ENCODE measurements around the gene WIPF2. TPM values are rescaled to one million over a fixed set of nuclear protein-coding genes. Genes with fewer than 3 reads are reported as not detected.

WIPF2 gene
- total RNA-seq, 1 donor from 2014 or later = 25.4 TPM

DNA sequence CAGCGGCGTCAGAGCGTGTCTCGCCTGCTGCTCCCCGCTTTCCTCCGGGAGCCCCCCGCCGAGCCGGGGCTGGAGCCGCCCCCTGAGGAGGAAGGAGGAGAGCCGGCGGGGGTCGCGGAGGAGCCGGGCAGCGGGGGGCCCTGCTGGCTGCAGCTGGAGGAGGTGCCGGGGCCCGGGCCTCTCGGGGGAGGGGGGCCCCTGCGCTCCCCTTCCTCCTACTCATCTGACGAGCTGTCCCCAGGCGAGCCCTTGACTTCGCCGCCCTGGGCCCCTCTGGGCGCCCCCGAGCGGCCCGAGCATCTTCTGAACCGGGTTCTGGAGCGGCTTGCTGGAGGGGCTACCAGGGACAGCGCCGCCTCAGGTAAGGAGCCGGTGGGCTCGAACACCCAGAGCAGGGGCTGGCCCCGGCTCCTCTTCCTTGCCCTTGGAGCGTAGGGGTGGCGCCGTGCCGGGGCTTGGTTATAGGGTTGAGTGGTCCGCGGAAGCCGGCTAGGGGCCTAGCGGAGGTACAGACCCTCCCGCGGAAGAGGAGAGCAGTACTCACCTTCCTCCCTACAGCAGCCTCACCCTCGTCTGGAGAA is 41.0 kb upstream of the WIPF2 start:
- Mint-ChIP-seq H3K27ac (ENCODE audit: unreplicated experiment) (no peak overlapping the region), H3K4me3 (ENCODE audit: unreplicated experiment) (peak overlapping the region; percentile 67), H3K9me3 (ENCODE audit: unreplicated experiment) (peaks cover 2% of the 10 kb centered on the region), H3K36me3 (ENCODE audit: unreplicated experiment) (no peaks in the 10 kb centered on the region), H3K4me1 (ENCODE audit: low read depth, unreplicated experiment) (peaks cover 1% of the 10 kb centered on the region), H3K27me3 (ENCODE audit: unreplicated experiment) (peaks cover 6% of the 10 kb centered on the region)
- DNase-seq = peak; percentile 39
- TF ChIP-seq, protein P1, sequence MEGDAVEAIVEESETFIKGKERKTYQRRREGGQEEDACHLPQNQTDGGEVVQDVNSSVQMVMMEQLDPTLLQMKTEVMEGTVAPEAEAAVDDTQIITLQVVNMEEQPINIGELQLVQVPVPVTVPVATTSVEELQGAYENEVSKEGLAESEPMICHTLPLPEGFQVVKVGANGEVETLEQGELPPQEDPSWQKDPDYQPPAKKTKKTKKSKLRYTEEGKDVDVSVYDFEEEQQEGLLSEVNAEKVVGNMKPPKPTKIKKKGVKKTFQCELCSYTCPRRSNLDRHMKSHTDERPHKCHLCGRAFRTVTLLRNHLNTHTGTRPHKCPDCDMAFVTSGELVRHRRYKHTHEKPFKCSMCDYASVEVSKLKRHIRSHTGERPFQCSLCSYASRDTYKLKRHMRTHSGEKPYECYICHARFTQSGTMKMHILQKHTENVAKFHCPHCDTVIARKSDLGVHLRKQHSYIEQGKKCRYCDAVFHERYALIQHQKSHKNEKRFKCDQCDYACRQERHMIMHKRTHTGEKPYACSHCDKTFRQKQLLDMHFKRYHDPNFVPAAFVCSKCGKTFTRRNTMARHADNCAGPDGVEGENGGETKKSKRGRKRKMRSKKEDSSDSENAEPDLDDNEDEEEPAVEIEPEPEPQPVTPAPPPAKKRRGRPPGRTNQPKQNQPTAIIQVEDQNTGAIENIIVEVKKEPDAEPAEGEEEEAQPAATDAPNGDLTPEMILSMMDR (IDR thresholded peaks at IDR 0.05; ENCODE audit: partially characterized antibody, unreplicated experiment) = no peak

- Mint-ChIP-seq H3K4me1 (ENCODE audit: low read depth, unreplicated experiment) (peaks cover 1% of the 10 kb centered on the region), H3K27ac (ENCODE audit: unreplicated experiment) (no peak overlapping the region), H3K4me3 (ENCODE audit: unreplicated experiment) (peak overlapping the region; percentile 67), H3K36me3 (ENCODE audit: unreplicated experiment) (no peaks in the 10 kb centered on the region), H3K9me3 (ENCODE audit: unreplicated experiment) (peaks cover 2% of the 10 kb centered on the region), H3K27me3 (ENCODE audit: unreplicated experiment) (peaks cover 6% of the 10 kb centered on the region)
- no peak for DNase-seq
- TF ChIP-seq, protein P1 (IDR thresholded peaks at IDR 0.05; ENCODE audit: partially characterized antibody, unreplicated experiment) = no peak
These were observed 40.4 kb upstream of the WIPF2 start for GRCh38 chr17:40178660-40179059.

- TF ChIP-seq, protein P1 (IDR thresholded peaks at IDR 0.05; ENCODE audit: partially characterized antibody, unreplicated experiment) = no peak
- Mint-ChIP-seq H3K27me3 (ENCODE audit: unreplicated experiment) (peaks cover 6% of the 10 kb centered on the region), H3K4me3 (ENCODE audit: unreplicated experiment) (no peak overlapping the region), H3K9me3 (ENCODE audit: unreplicated experiment) (peaks cover 2% of the 10 kb centered on the region), H3K4me1 (ENCODE audit: low read depth, unreplicated experiment) (peaks cover 1% of the 10 kb centered on the region), H3K27ac (ENCODE audit: unreplicated experiment) (peak overlapping the region; percentile 3), H3K36me3 (ENCODE audit: unreplicated experiment) (no peaks in the 10 kb centered on the region)
- DNase-seq = no peak
These were observed 39.0 kb upstream of the WIPF2 start for GRCh38 chr17:40179923-40180659.

- TF ChIP-seq, protein P1 (IDR thresholded peaks at IDR 0.05; ENCODE audit: partially characterized antibody, unreplicated experiment) = no peak
- Mint-ChIP-seq H3K4me3 (ENCODE audit: unreplicated experiment) (no peak overlapping the region), H3K4me1 (ENCODE audit: low read depth, unreplicated experiment) (peaks cover 1% of the 10 kb centered on the region), H3K27ac (ENCODE audit: unreplicated experiment) (no peak overlapping the region), H3K9me3 (ENCODE audit: unreplicated experiment) (peaks cover 2% of the 10 kb centered on the region), H3K27me3 (ENCODE audit: unreplicated experiment) (peaks cover 6% of the 10 kb centered on the region), H3K36me3 (ENCODE audit: unreplicated experiment) (no peaks in the 10 kb centered on the region)
- DNase-seq = no peak
These were observed 38.4 kb upstream of the WIPF2 start for GRCh38 chr17:40180694-40181093.

- Mint-ChIP-seq H3K9me3 (ENCODE audit: unreplicated experiment) (peaks cover 2% of the 10 kb centered on the region), H3K4me3 (ENCODE audit: unreplicated experiment) (no peak overlapping the region), H3K27me3 (ENCODE audit: unreplicated experiment) (peaks cover 6% of the 10 kb centered on the region), H3K36me3 (ENCODE audit: unreplicated experiment) (no peaks in the 10 kb centered on the region), H3K27ac (ENCODE audit: unreplicated experiment) (no peak overlapping the region), H3K4me1 (ENCODE audit: low read depth, unreplicated experiment) (peaks cover 1% of the 10 kb centered on the region)
- no peak for DNase-seq
- TF ChIP-seq, protein P1 (IDR thresholded peaks at IDR 0.05; ENCODE audit: partially characterized antibody, unreplicated experiment) = no peak
These were observed 37.9 kb upstream of the WIPF2 start for GRCh38 chr17:40181205-40181604.
